Bronchial epithelial cell (primary cell): ENCODE measurements around the gene NANS. TPM values are rescaled to one million over a fixed set of nuclear protein-coding genes. Genes with fewer than 3 reads are reported as not detected.

ENCODE experiments used
- DNase-seq: peaks from one replicate; pipeline ENCODE4 v3.0.0-alpha.2; 2010; ENCODE audit warnings: low read depth
- FAIRE-seq: peaks from 2 replicates; lab custom pipeline; 2011; peaks lifted over from hg19 to GRCh38; lab: Jason Lieb, UNC
- H3K27me3 ChIP-seq: 2 replicates; pipeline ENCODE4 v1.5.1; 2011; ENCODE audit warnings: low read length; ENCODE audit not compliant: control insufficient read depth, insufficient read depth
- H3K36me3 ChIP-seq: 2 replicates; pipeline ENCODE4 v1.5.1; 2011; ENCODE audit warnings: low read length; ENCODE audit not compliant: control insufficient read depth, insufficient read depth
- H3K4me3 ChIP-seq: 2 replicates; pipeline ENCODE4 v1.5.1; 2011; ENCODE audit warnings: mild to moderate bottlenecking, low read depth, low read length, control low read depth
- CTCF ChIP-seq: IDR thresholded peaks from 2 replicates; pipeline ENCODE4 v1.5.1; 2011; ENCODE audit warnings: mild to moderate bottlenecking, moderate library complexity, low read length, control low read depth, inconsistent platforms; ENCODE audit not compliant: insufficient read depth, severe bottlenecking
- total RNA-seq: library from RNA; depleted of rRNA; stranded (reverse); fragments of >200 nt; gene quantifications from 2 replicates; pipeline ENCODE4 v1.2.1, GENCODE V29; 2014

Gene NANS
- total RNA-seq, 1 donor from 2014 or later = 118 TPM

GRCh38 chr9:98050351-98050750 is 6.2 kb upstream of the NANS start:
- H3K4me3 ChIP-seq = no peak overlapping the region
- H3K36me3 ChIP-seq = no peaks in the 10 kb centered on the region
- FAIRE-seq = no peak
- no peak for DNase-seq
- no peaks in the 10 kb centered on the region for H3K27me3 ChIP-seq
- no peak for TF ChIP-seq CTCF

DNA sequence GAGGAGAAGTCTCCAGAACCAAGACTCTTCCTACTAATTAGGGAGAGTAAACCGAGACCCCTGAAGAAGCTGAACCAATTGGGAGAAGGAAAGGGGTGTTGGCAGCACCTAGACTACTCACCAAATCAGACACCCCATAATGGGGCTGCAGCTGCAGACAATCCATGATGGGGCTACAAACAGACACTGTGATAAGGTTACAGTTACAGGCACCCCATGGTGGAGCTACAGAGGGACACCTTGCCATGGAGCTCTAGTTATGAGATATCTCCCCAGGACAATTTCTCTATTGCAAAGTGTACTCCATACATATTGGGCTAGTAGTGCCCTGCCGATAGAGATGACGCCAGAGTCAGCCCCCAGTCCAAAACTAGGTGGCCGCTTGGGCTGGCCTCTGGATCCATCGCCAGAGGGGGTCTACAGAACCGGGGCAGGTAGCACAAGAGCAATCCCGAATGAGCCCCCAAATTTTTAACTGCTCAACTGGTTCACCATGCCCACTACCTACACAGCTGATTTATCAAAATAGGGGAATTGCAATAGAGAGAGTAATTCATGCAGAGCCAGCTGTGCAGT is 2.1 kb upstream of the NANS start:
- DNase-seq (no peak), FAIRE-seq (no peak)
- Histone ChIP-seq H3K36me3 (no peaks in the 10 kb centered on the region), H3K4me3 (no peak overlapping the region), H3K27me3 (no peaks in the 10 kb centered on the region)
- no peak for TF ChIP-seq CTCF

DNA sequence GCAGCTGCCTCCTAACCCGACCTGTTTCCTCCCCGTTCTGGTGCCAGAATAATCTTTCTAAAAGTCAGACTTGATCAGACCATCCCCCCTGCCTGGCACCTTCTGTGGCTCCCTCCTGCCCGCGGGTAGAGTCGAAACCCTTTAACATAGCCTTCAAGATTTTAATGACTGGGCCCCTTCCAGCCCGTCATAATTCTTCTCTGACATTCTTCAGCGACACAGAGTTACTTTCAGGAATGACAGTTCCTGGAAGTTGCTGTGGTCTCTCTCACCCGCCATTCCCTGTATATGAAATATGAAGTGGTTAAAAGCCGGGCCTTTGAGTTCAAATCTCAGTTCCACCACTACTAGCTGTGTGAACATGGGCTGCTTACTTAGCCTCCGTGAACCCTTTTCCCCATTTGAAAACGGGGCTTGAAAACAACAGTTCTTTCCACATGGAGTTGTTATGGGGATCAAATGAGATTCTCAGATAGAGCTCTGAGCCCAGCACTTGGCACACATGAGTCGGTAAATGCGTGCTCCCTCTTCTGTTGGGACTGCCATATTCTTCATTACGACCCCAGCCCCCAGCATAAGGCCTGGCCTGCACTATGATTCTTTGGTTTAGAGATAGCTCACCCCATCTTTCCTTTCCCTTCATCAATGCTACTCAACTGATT is 737 bp downstream of the NANS start:
- no peak for TF ChIP-seq CTCF
- Histone ChIP-seq H3K27me3 (no peaks in the 10 kb centered on the region), H3K36me3 (peaks cover 5% of the 10 kb centered on the region), H3K4me3 (peak overlapping the region; percentile 89)
- no peak for FAIRE-seq
- peak; percentile 24 for DNase-seq

GRCh38 chr9:98062161-98062560 is 5.6 kb downstream of the NANS start:
- Histone ChIP-seq H3K27me3 (no peaks in the 10 kb centered on the region), H3K4me3 (no peak overlapping the region), H3K36me3 (peaks cover 6% of the 10 kb centered on the region)
- FAIRE-seq = no peak
- DNase-seq = no peak
- no peak for TF ChIP-seq CTCF

DNA sequence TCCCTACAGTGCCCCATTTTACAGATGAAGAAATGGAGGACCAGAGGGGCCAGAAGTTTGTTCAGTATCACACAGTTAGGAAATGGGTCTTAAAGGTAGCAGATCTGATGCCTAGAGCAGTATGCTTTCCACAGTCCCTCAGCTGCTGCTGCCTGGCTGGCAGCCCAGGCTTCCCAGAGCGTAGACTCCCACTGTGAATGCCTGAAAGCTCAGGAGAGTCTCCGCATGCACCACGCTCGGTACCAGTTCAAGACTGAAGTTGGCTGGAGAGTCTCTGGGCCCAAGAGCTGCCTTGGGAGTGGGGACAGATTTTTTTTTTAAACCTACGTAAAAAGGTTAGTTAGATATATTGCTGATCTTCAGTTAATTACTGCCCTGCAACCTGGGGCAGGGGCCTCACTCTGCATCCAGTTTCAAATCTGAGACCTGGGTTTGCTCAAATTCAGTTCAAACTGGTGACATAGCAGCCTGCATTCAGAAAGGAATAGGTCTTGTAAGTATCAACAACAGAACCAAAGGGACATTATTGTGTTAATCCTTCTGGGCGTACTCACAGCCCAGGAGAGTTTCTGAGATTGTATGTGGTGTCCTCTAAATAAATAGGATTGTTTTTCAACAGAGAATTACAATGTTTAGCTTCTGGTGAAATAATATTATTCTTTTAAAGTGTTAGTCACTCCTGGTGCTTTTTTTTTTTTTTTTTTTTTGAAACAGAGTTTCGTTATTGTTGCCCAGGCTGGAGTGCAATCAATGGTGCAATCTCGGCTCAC is 8.3 kb downstream of the NANS start:
- DNase-seq = no peak
- H3K36me3 ChIP-seq = peaks cover 6% of the 10 kb centered on the region

More for the DNA sequence above, 8.3 kb downstream of the NANS start:
- H3K4me3 ChIP-seq = no peak overlapping the region
- FAIRE-seq = no peak
- TF ChIP-seq CTCF = no peak
- no peaks in the 10 kb centered on the region for H3K27me3 ChIP-seq
